Naive B cell (primary cell): ENCODE data around the gene LTBP2. TPM values are rescaled to one million over a fixed set of nuclear protein-coding genes. Genes with fewer than 3 reads are reported as not detected.

Experiments used
- ATAC-seq, 2 donors: fragments of 150-1000 bp; cut with Tn5 transposase; 2 replicates each; pipeline ENCODE4 v1.10.0; 2021; ENCODE audit warnings: low read depth in 2 of 2, mild to moderate bottlenecking in 2 of 2, moderate library complexity in 2 of 2
- DNase-seq: peaks from one replicate; pipeline ENCODE4 v3.0.0; 2022
- H3K27ac Mint-ChIP-seq, 6 donors: one replicate each; pipeline ENCODE4 v1.8.0; 2020 to 2022; ENCODE audit warnings: mild to moderate bottlenecking in 6 of 6, mixed read lengths in 6 of 6, moderate library complexity in 5 of 6, inconsistent platforms in 2 of 6
- H3K27me3 Mint-ChIP-seq, 3 donors: one replicate each; pipeline ENCODE4 v1.8.0; 2021 to 2022; ENCODE audit warnings: mixed read lengths in 3 of 3, mild to moderate bottlenecking in 1 of 3
- H3K36me3 Mint-ChIP-seq, 2 donors: one replicate each; pipeline ENCODE4 v1.8.0; 2020 to 2022; ENCODE audit warnings: mixed read lengths in 2 of 2, inconsistent platforms in 1 of 2, mild to moderate bottlenecking in 1 of 2
- H3K4me1 Mint-ChIP-seq, 3 donors: one replicate each; pipeline ENCODE4 v1.8.0; 2020 to 2022; ENCODE audit warnings: mixed read lengths in 3 of 3, inconsistent platforms in 1 of 3, mild to moderate bottlenecking in 1 of 3, moderate library complexity in 1 of 3
- H3K4me3 Mint-ChIP-seq, 8 donors: one replicate each; pipeline ENCODE4 v1.8.0; 2020 to 2022; ENCODE audit warnings: mild to moderate bottlenecking in 8 of 8, mixed read lengths in 8 of 8, moderate library complexity in 8 of 8, inconsistent platforms in 2 of 8
- H3K9me3 Mint-ChIP-seq, 7 donors: one replicate each; pipeline ENCODE4 v1.8.0; 2020 to 2022; ENCODE audit warnings: mixed read lengths in 7 of 7, mild to moderate bottlenecking in 5 of 7, inconsistent platforms in 2 of 7, moderate library complexity in 1 of 7
- polyA plus RNA-seq, 6 donors: library from polyadenylated mRNA; unstranded; fragments of 300-500 nt; fragmentation: Illumina TruSeq; gene quantifications; one replicate each; pipeline ENCODE4 v1.2.3, GENCODE V29; 2021; ENCODE audit warnings: low read depth in 6 of 6

LTBP2 gene
- polyA plus RNA-seq, 6 donors from 2014 or later: 0.09 to 0.86 (median 0.17) TPM

- no peak for ATAC-seq
These were observed 110.3 kb downstream of the LTBP2 start for GRCh38 chr14:74501691-74502090.

GRCh38 chr14:74501135-74501614 lies 110.9 kb downstream of the LTBP2 start:
- ATAC-seq: no peak
- H3K4me3 Mint-ChIP-seq: no peak overlapping the region
- H3K27ac Mint-ChIP-seq: peak overlapping the region in 1 of 6 donors; percentile 73

More at GRCh38 chr14:74501691-74502090, 110.3 kb downstream of the LTBP2 start:
- Mint-ChIP-seq H3K9me3 (no peaks in the 10 kb centered on the region), H3K36me3 (no peaks in the 10 kb centered on the region), H3K27ac (peak overlapping the region in 2 of 6 donors; percentile 26 to 28), H3K27me3 (no peaks in the 10 kb centered on the region), H3K4me1 (peaks cover 11 to 15% (median 12%) of the 10 kb centered on the region in 3 donors), H3K4me3 (no peak overlapping the region)
- DNase-seq: no peak

GRCh38 chr14:74500417-74501134 lies 111.5 kb downstream of the LTBP2 start:
- Mint-ChIP-seq H3K27me3 (no peaks in the 10 kb centered on the region), H3K36me3 (no peaks in the 10 kb centered on the region), H3K4me3 (peak overlapping the region in 1 of 8 donors; percentile 43), H3K27ac (peak overlapping the region in 1 of 6 donors; percentile 61), H3K9me3 (no peaks in the 10 kb centered on the region), H3K4me1 (peaks cover under 1 to 4% (median 2%) of the 10 kb centered on the region in 3 donors)
- DNase-seq (no peak), ATAC-seq (no peak)

More at GRCh38 chr14:74501135-74501614, 110.9 kb downstream of the LTBP2 start:
- H3K36me3 Mint-ChIP-seq: no peaks in the 10 kb centered on the region
- H3K27me3 Mint-ChIP-seq: no peaks in the 10 kb centered on the region
- no peaks in the 10 kb centered on the region for H3K9me3 Mint-ChIP-seq
- peaks cover 6 to 10% (median 6%) of the 10 kb centered on the region in 3 donors for H3K4me1 Mint-ChIP-seq
- DNase-seq: no peak

GRCh38 chr14:74495356-74495755 lies 116.7 kb downstream of the LTBP2 start:
- Mint-ChIP-seq H3K9me3 (no peaks in the 10 kb centered on the region), H3K36me3 (no peaks in the 10 kb centered on the region), H3K4me1 (peaks cover 14 to 20% (median 20%) of the 10 kb centered on the region in 3 donors), H3K27me3 (no peaks in the 10 kb centered on the region), H3K27ac (peak overlapping the region in 2 of 6 donors; percentile 82 to 85), H3K4me3 (peak overlapping the region in 1 of 8 donors; percentile 98)
- DNase-seq (no peak), ATAC-seq (no peak)

GRCh38 chr14:74493343-74494261 lies 118.4 kb downstream of the LTBP2 start, which contains the start of gene ISCA2:
Gene ISCA2 (plus strand): TSS chr14:74493765. CDS start chr14:74493775, 10 bp downstream.
- Mint-ChIP-seq H3K4me3 (peak within 1 kb of the TSS in 1 of 8 donors; percentile 98), H3K27ac (peak within 1 kb of the TSS in 5 of 6 donors; percentile 95 to 97 (median 96)), H3K4me1 (peaks cover 19 to 28% (median 22%) of the 10 kb centered on the region in 3 donors), H3K9me3 (no peaks in the 10 kb centered on the region), H3K36me3 (no peaks in the 10 kb centered on the region), H3K27me3 (no peaks in the 10 kb centered on the region)
- peak; percentile 99 for DNase-seq
- ATAC-seq: peak; percentile 85 to 86

- H3K27ac Mint-ChIP-seq: peak within 1 kb of the TSS in 5 of 6 donors; percentile 95 to 97 (median 96)
- H3K4me1 Mint-ChIP-seq: peaks cover 19 to 31% (median 22%) of the 10 kb centered on the region in 3 donors
- peak within 1 kb of the TSS in 1 of 8 donors; percentile 98 for H3K4me3 Mint-ChIP-seq
- H3K27me3 Mint-ChIP-seq: no peaks in the 10 kb centered on the region
- DNase-seq: peak; percentile 28
- no peak for ATAC-seq
- H3K36me3 Mint-ChIP-seq: no peaks in the 10 kb centered on the region
- H3K9me3 Mint-ChIP-seq: no peaks in the 10 kb centered on the region
These were observed 119.2 kb downstream of the LTBP2 start, which contains the start of gene NPC2 for GRCh38 chr14:74492776-74493342. Gene NPC2 (minus strand): TSS chr14:74493305. CDS start chr14:74493274, 31 bp downstream.

GRCh38 chr14:74491956-74492775 lies 119.9 kb downstream of the LTBP2 start:
- H3K27me3 Mint-ChIP-seq: no peaks in the 10 kb centered on the region
- no peak overlapping the region for H3K27ac Mint-ChIP-seq
- H3K36me3 Mint-ChIP-seq: no peaks in the 10 kb centered on the region
- H3K4me1 Mint-ChIP-seq: peaks cover 19 to 29% (median 22%) of the 10 kb centered on the region in 3 donors
- no peak for ATAC-seq
- DNase-seq: peak; percentile 31
- no peaks in the 10 kb centered on the region for H3K9me3 Mint-ChIP-seq
- no peak overlapping the region for H3K4me3 Mint-ChIP-seq

GRCh38 chr14:74490486-74490885 lies 121.6 kb downstream of the LTBP2 start:
- Mint-ChIP-seq H3K9me3 (no peaks in the 10 kb centered on the region), H3K4me3 (peak overlapping the region in 2 of 8 donors; percentile 7 to 29), H3K4me1 (peaks cover 19 to 29% (median 21%) of the 10 kb centered on the region in 3 donors), H3K27ac (no peak overlapping the region), H3K27me3 (no peaks in the 10 kb centered on the region), H3K36me3 (no peaks in the 10 kb centered on the region)
- DNase-seq: no peak
- no peak for ATAC-seq

- Mint-ChIP-seq H3K9me3 (no peaks in the 10 kb centered on the region), H3K27me3 (no peaks in the 10 kb centered on the region)
These were observed 123.1 kb downstream of the LTBP2 start for GRCh38 chr14:74488786-74489397.

GRCh38 chr14:74486164-74486563 lies 125.9 kb downstream of the LTBP2 start:
- DNase-seq: no peak
- peaks cover 6 to 11% (median 6%) of the 10 kb centered on the region in 3 donors for H3K4me1 Mint-ChIP-seq
- H3K27me3 Mint-ChIP-seq: no peaks in the 10 kb centered on the region
- H3K9me3 Mint-ChIP-seq: no peaks in the 10 kb centered on the region
- H3K4me3 Mint-ChIP-seq: no peak overlapping the region
- H3K27ac Mint-ChIP-seq: no peak overlapping the region
- ATAC-seq: no peak
- peaks cover 13 to 27% of the 10 kb centered on the region in 2 donors for H3K36me3 Mint-ChIP-seq

More at GRCh38 chr14:74488786-74489397, 123.1 kb downstream of the LTBP2 start:
- Mint-ChIP-seq H3K36me3 (peaks cover 0 to 8% of the 10 kb centered on the region in 2 donors), H3K4me3 (peak overlapping the region in 1 of 8 donors; percentile 30), H3K4me1 (peaks cover 6 to 15% (median 9%) of the 10 kb centered on the region in 3 donors), H3K27ac (peak overlapping the region in 2 of 6 donors; percentile 3 to 6)
- ATAC-seq (no peak), DNase-seq (no peak)

GRCh38 chr14:74483321-74483720 lies 128.7 kb downstream of the LTBP2 start:
- Mint-ChIP-seq H3K36me3 (peaks cover 26 to 35% of the 10 kb centered on the region in 2 donors), H3K4me3 (no peak overlapping the region), H3K27me3 (no peaks in the 10 kb centered on the region), H3K4me1 (peaks cover 0 to 1% (median 0%) of the 10 kb centered on the region in 3 donors), H3K27ac (no peak overlapping the region), H3K9me3 (no peaks in the 10 kb centered on the region)
- ATAC-seq (no peak), DNase-seq (no peak)

- H3K27ac Mint-ChIP-seq: no peak overlapping the region
- H3K9me3 Mint-ChIP-seq: no peaks in the 10 kb centered on the region
- H3K4me3 Mint-ChIP-seq: no peak overlapping the region
- H3K27me3 Mint-ChIP-seq: no peaks in the 10 kb centered on the region
- peaks cover 31 to 35% of the 10 kb centered on the region in 2 donors for H3K36me3 Mint-ChIP-seq
- H3K4me1 Mint-ChIP-seq: no peaks in the 10 kb centered on the region
- ATAC-seq: no peak
- no peak for DNase-seq
These were observed 129.5 kb downstream of the LTBP2 start for GRCh38 chr14:74482571-74482970.
